CD14-positive monocyte (primary cell): ENCODE measurements around the gene FRG1. TPM values are rescaled to one million over a fixed set of nuclear protein-coding genes. Genes with fewer than 3 reads are reported as not detected.
"Not testable (repeated sequence)": the region's sequence is repeated elsewhere in the genome, so short reads cannot be mapped to it uniquely, and the experiment has no call there.

ENCODE experiments used
- DNase-seq, 3 donors: peaks; one replicate each; pipeline ENCODE4 v3.0.0-alpha.2; 2011 to 2022
- H2AFZ ChIP-seq: 2 replicates; pipeline ENCODE4 v1.6.0; 2012; ENCODE audit warnings: mild to moderate bottlenecking, low read depth, low read length, inconsistent platforms; ENCODE audit not compliant: insufficient read depth, poor library complexity, severe bottlenecking
- H3K27ac ChIP-seq, 2 donors: 1 replicate in 1 of 2; 2 replicates in 1 of 2; pipeline ENCODE4 v1.5.1; 2012 to 2013; ENCODE audit warnings: low read length in 2 of 2, control low read depth in 1 of 2, inconsistent platforms in 1 of 2, low read depth in 1 of 2, mild to moderate bottlenecking in 1 of 2
- H3K27me3 ChIP-seq, 2 donors: one replicate each; pipeline versions ENCODE4 v1.6.0 to v1.6.1; 2011 to 2013; ENCODE audit warnings: low read length in 2 of 2; ENCODE audit not compliant: control insufficient read depth in 2 of 2, insufficient read depth in 2 of 2
- H3K36me3 ChIP-seq, 2 donors: replicated peaks in 1 of 2; 1 replicate in 1 of 2; 2 replicates in 1 of 2; pipeline versions ENCODE4 v1.5.1 to v1.6.1; 2012 to 2013; ENCODE audit warnings: low read length in 2 of 2, control low read depth in 1 of 2, inconsistent platforms in 1 of 2, mild to moderate bottlenecking in 1 of 2; ENCODE audit not compliant: insufficient read depth in 2 of 2, control insufficient read depth in 1 of 2
- H3K4me1 ChIP-seq, 2 donors: 1 replicate in 1 of 2; 2 replicates in 1 of 2; pipeline versions ENCODE4 v1.5.1 to v1.6.1; 2012 to 2013; ENCODE audit warnings: low read length in 2 of 2, control low read depth in 1 of 2, inconsistent platforms in 1 of 2, mild to moderate bottlenecking in 1 of 2, moderate library complexity in 1 of 2; ENCODE audit not compliant: insufficient read depth in 2 of 2, control insufficient read depth in 1 of 2
- H3K4me2 ChIP-seq: replicated peaks from 2 replicates; pipeline ENCODE3; 2012; ENCODE audit warnings: low read length, moderate library complexity, mild to moderate bottlenecking; ENCODE audit not compliant: poor library complexity, severe bottlenecking; ENCODE audit errors: extremely low read depth
- H3K4me3 ChIP-seq, 3 experiments: fragments of 200-600 bp in 1 of 3; sonication (generic) in 1 of 3; replicated peaks in 1 of 3; 1 replicate in 2 of 3; 2 replicates in 1 of 3; pipeline ENCODE4 v1.5.1; 2011 to 2013; ENCODE audit warnings: low read length in 3 of 3, mild to moderate bottlenecking in 3 of 3, control low read depth in 2 of 3, low read depth in 2 of 3, inconsistent platforms in 1 of 3, moderate library complexity in 1 of 3
- H3K79me2 ChIP-seq: 2 replicates; pipeline ENCODE4 v1.6.0; 2012; ENCODE audit warnings: mild to moderate bottlenecking, control low read depth, inconsistent platforms, low read length, moderate library complexity; ENCODE audit not compliant: insufficient read depth
- H3K9ac ChIP-seq: 2 replicates; pipeline ENCODE4 v1.6.0; 2017; ENCODE audit warnings: low read length, mild to moderate bottlenecking; ENCODE audit not compliant: insufficient read depth, poor library complexity, severe bottlenecking
- H3K9me3 ChIP-seq, 2 donors: replicated peaks in 1 of 2; 1 replicate in 1 of 2; 2 replicates in 1 of 2; pipeline versions ENCODE4 v1.5.1 to v1.6.1; 2012 to 2013; ENCODE audit warnings: low read length in 2 of 2, control low read depth in 1 of 2; ENCODE audit not compliant: control insufficient read depth in 1 of 2, insufficient read depth in 1 of 2
- H4K20me1 ChIP-seq: 2 replicates; pipeline ENCODE4 v1.6.0; 2012; ENCODE audit warnings: mild to moderate bottlenecking, low read length, control low read depth, moderate library complexity; ENCODE audit not compliant: insufficient read depth
- H3K27ac Mint-ChIP-seq, 7 donors: one replicate each; pipeline ENCODE4 v1.8.0; 2020; ENCODE audit warnings: mild to moderate bottlenecking in 7 of 7, mixed read lengths in 7 of 7, moderate library complexity in 6 of 7, inconsistent platforms in 2 of 7
- H3K27me3 Mint-ChIP-seq, 3 donors: one replicate each; pipeline ENCODE4 v1.8.0; 2021 to 2022; ENCODE audit warnings: low read depth in 3 of 3, mild to moderate bottlenecking in 3 of 3, mixed read lengths in 3 of 3, moderate library complexity in 3 of 3, inconsistent platforms in 1 of 3
- H3K36me3 Mint-ChIP-seq, 2 donors: one replicate each; pipeline ENCODE4 v1.8.0; 2020; ENCODE audit warnings: mixed read lengths in 2 of 2, inconsistent platforms in 1 of 2, mild to moderate bottlenecking in 1 of 2
- H3K4me1 Mint-ChIP-seq: one replicate; pipeline ENCODE4 v1.8.0; 2020; ENCODE audit warnings: mild to moderate bottlenecking, mixed read lengths
- H3K4me3 Mint-ChIP-seq, 2 donors: one replicate each; pipeline ENCODE4 v1.8.0; 2020; ENCODE audit warnings: mild to moderate bottlenecking in 2 of 2, mixed read lengths in 2 of 2, moderate library complexity in 1 of 2
- H3K9me3 Mint-ChIP-seq, 7 donors: one replicate each; pipeline ENCODE4 v1.8.0; 2020 to 2022; ENCODE audit warnings: mixed read lengths in 7 of 7, mild to moderate bottlenecking in 6 of 7, moderate library complexity in 6 of 7, inconsistent platforms in 2 of 7
- CTCF ChIP-seq: fragments of 200-600 bp; IDR thresholded peaks from one replicate; pipeline ENCODE4 v1.8.0; 2022; ENCODE audit warnings: antibody characterized with exemption, mild to moderate bottlenecking
- WGBS: methylation state at CpG from one replicate; pipeline ENCODE4 v1.1.5; 2013; ENCODE audit warnings: missing lambda C conversion rate; ENCODE audit not compliant: insufficient coverage; 5-methylcytosine and 5-hydroxymethylcytosine counted together
- intact Hi-C, 2 donors: fragments of 100-400 bp; cut with micrococcal nuclease; formaldehyde crosslinking; loops; one replicate each; pipeline versions ENCODE4 v1.15.0 to v1.15.1; 2023
- polyA plus RNA-seq, 3 donors: library from polyadenylated mRNA; depleted of rRNA in 1 of 3; unstranded in 2 of 3; stranded (reverse) in 1 of 3; fragments of 300-500 nt in 2 of 3; fragments of >200 nt in 1 of 3; fragmentation: Illumina TruSeq in 2 of 3; gene quantifications; 1 replicate in 2 of 3; 2 replicates in 1 of 3; pipeline ENCODE4 v1.2.3, GENCODE V29; 2012 to 2021

Gene FRG1
- polyA plus RNA-seq, 3 donors, result 26.0 to 46.0 (median 45.8) TPM

- Histone ChIP-seq H3K9ac (no peak overlapping the region), H2AFZ (no peak overlapping the region), H3K27ac (no peak overlapping the region), H3K27me3 (no peaks in the 10 kb centered on the region), H4K20me1 (no peaks in the 10 kb centered on the region), H3K4me1 (no peaks in the 10 kb centered on the region), H3K9me3 (no peaks in the 10 kb centered on the region), H3K4me2 (no peak overlapping the region), H3K79me2 (no peaks in the 10 kb centered on the region), H3K4me3 (no peak overlapping the region), H3K36me3 (no peaks in the 10 kb centered on the region)
- Mint-ChIP-seq H3K27ac (no peak overlapping the region), H3K27me3 (peaks cover 4 to 25% (median 6%) of the 10 kb centered on the region in 3 donors), H3K9me3 (peaks cover 0 to 6% (median 3%) of the 10 kb centered on the region in 7 donors), H3K36me3 (no peaks in the 10 kb centered on the region), H3K4me1 (no peaks in the 10 kb centered on the region), H3K4me3 (no peak overlapping the region)
- 0% methylated on average over 1 of the region's 5 CpGs for WGBS
- intact Hi-C loops, result no loop called here
- no peak for DNase-seq
- peak; percentile 18 for TF ChIP-seq CTCF
These were observed 33.4 kb downstream of the FRG1 start for GRCh38 chr4:189974056-189974455.

- no peaks in the 10 kb centered on the region for H3K4me1 ChIP-seq
- 72% methylated on average over 8 of the region's 10 CpGs for WGBS
- no peaks in the 10 kb centered on the region for H3K36me3 Mint-ChIP-seq
- no peaks in the 10 kb centered on the region for H3K27me3 ChIP-seq
- H3K79me2 ChIP-seq, result no peaks in the 10 kb centered on the region
- no peaks in the 10 kb centered on the region for H3K36me3 ChIP-seq
- no peak overlapping the region for H3K4me3 Mint-ChIP-seq
- intact Hi-C loops, result no loop called here
- H4K20me1 ChIP-seq, result no peaks in the 10 kb centered on the region
- H3K9me3 Mint-ChIP-seq, result peaks cover 0 to 8% (median 4%) of the 10 kb centered on the region in 7 donors
- no peaks in the 10 kb centered on the region for H3K4me1 Mint-ChIP-seq
- H3K27ac ChIP-seq, result no peak overlapping the region
- H3K4me2 ChIP-seq, result no peak overlapping the region
- TF ChIP-seq CTCF, result no peak
- H3K9ac ChIP-seq, result no peak overlapping the region
- H2AFZ ChIP-seq, result no peak overlapping the region
- no peak overlapping the region for H3K4me3 ChIP-seq
- DNase-seq, result no peak
- H3K9me3 ChIP-seq, result no peaks in the 10 kb centered on the region
- H3K27ac Mint-ChIP-seq, result no peak overlapping the region
- peaks cover 4 to 15% (median 8%) of the 10 kb centered on the region in 3 donors for H3K27me3 Mint-ChIP-seq
These were observed 38.8 kb downstream of the FRG1 start for GRCh38 chr4:189979196-189980047.

- H4K20me1 ChIP-seq, H3K27me3 ChIP-seq, H3K27ac ChIP-seq, H3K4me2 ChIP-seq, H3K9ac ChIP-seq, H3K4me1 Mint-ChIP-seq, H3K4me3 ChIP-seq, H3K36me3 ChIP-seq, H3K27ac Mint-ChIP-seq, H3K79me2 ChIP-seq, H2AFZ ChIP-seq, H3K9me3 Mint-ChIP-seq, H3K36me3 Mint-ChIP-seq, H3K4me3 Mint-ChIP-seq, H3K4me1 ChIP-seq, intact Hi-C loops, H3K9me3 ChIP-seq, DNase-seq: not testable (repeated sequence)
- WGBS, result 67% methylated on average over 1 of the region's 2 CpGs
- H3K27me3 Mint-ChIP-seq, result peaks cover 4 to 10% (median 6%) of the 10 kb centered on the region in 3 donors
These were observed 39.6 kb downstream of the FRG1 start for GRCh38 chr4:189980292-189980691.
